ENCODE measurements around the gene BDKRB1.
"Not testable (repeated sequence)": the region's sequence is repeated elsewhere in the genome, so short reads cannot be mapped to it uniquely, and the experiment has no call there.

BDKRB1 gene

DNA sequence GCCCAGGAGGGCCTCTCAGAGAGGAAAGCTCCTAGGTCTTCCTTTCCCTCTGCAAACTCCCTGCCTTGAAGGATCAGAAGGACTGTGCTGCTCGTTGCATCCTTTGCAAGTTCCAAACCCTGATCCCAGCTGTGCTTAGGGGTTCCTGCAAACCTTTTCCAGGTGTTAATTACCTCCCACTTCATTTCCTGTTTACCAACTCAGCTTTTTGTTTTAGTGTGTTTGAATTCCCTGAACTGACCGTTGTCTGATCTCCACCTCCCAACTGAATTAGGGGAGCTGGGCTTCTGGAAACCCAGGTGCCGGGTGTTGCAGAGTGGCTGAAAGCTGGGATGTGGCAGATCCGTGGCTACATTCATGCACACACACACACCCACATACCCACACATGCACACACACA is 20.6 kb upstream of the BDKRB1 start:
- DNase-seq, result no peak

DNA sequence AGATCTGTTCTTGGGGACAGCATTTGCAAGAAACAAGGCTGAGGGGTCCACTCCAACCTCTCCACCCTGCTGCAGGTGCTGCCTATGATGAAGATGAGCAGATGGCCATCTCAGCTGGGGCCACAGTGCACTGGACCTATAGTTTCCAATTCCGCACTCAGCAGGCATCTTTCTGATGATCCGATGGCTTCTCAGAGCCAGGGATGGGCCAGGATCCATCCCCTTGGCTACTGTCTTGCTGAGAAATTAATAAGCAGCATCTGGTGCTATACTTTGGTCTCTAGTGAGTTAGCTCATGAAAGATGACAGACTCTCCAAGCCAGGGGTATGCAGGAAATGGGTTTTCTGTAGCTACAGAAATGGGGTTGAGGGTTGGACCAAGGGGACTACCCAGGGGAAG is 18.4 kb upstream of the BDKRB1 start:
- DNase-seq, result no peak

DNA sequence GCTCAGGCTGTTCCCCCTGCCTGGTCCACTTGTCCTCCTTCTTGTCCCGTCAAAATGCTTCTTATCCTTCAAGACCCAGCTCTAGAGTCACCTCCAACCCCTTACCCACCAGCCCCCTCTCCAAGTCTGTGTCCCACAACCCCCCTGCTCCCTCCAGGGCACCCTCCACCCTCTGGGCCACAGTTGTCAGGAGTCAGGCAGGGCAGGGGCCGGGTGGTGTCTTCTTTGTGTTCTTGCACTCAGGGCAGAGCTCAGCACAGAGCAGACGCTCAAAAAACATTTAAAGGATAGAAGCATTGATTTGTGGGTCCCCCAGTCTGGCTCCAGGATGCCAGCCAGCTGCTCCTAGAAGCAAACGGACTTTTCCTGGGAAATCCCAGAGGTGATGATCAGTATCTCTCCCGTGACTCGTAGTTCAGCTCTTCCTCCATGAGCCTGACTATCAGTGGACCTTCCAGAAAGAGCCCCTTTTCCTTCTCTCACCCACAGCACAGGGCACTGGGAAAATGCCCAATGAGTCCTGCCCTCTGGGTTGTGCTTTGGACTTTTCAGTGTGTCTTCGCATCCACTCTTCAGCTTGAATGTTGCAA is 17.2 kb upstream of the BDKRB1 start:
- no peak for DNase-seq

DNA sequence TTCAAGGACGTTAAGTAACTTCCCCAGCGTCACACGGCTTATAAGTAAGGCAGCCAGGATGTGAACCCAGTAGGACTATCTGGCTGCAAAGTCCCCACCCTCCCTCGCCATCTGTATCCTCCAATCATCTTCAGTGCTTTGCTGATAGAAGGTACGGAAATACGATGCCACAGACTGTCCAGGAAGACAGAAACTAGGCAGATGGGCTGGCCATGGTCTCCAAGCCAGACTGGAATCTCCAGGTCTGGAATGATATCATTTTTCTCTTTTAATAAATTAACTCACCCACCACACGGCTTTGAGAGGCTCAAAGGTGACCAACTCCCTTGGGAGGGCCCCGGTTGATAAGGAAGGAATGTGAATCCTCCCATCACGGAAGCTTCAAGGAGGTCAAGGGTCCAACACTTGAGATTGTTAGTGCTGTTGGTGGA is 16.3 kb upstream of the BDKRB1 start:
- no peak for DNase-seq

DNA sequence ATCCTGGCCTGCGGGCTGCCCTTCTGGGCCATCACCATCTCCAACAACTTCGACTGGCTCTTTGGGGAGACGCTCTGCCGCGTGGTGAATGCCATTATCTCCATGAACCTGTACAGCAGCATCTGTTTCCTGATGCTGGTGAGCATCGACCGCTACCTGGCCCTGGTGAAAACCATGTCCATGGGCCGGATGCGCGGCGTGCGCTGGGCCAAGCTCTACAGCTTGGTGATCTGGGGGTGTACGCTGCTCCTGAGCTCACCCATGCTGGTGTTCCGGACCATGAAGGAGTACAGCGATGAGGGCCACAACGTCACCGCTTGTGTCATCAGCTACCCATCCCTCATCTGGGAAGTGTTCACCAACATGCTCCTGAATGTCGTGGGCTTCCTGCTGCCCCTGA is 15.4 kb upstream of the BDKRB1 start:
- no peak for DNase-seq

DNA sequence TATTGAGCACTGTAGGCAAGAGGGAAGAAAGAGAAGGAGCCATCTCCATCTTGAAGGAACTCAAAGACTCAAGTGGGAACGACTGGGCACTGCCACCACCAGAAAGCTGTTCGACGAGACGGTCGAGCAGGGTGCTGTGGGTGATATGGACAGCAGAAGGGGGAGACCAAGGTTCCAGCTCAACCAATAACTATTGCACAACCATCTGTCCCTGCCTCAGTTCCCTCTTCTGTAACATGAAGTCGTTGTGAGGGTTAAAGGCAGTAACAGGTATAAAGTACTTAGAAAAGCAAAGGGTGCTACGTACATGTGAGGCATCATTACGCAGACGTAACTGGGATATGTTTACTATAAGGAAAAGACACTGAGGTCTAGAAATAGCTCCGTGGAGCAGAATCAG is 13.9 kb upstream of the BDKRB1 start:
- no peak for DNase-seq

DNA sequence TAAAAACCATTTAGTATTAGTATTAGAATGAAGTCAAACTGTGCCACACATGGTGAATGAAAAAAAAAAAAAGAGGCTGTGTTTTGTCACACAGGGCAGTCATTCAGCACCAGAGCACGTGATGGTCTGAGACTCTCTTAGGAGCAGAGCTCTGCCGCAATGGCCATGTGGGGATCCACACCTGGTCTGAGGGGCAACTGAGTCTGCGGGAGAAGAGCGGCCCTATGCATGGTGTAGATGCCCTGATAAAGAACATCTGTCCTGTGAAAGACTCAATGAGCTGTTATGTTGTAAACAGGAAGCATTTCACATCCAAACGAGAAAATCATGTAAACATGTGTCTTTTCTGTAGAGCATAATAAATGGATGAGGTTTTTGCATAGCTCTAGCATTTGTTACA is 12.2 kb upstream of the BDKRB1 start:
- no peak for DNase-seq

DNA sequence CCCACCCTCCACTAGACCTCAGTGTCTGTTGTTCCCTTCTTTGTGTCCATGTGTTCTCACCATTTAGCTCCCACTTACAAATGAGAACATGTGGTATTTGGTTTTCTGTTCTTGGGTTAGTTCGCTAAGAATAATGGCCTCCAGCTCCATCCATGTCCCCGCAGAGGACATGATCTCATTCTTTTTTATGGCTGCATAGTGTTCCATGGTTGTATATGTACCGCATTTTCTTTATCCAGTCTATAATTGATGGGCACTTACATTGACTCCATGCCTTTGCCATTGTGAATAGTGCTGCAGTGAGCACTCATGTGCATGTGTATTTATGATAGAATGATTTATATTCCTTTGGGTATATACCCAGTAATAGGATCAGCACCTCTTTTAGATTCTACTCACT is 10.9 kb upstream of the BDKRB1 start:
- DNase-seq, result not testable (repeated sequence)

DNA sequence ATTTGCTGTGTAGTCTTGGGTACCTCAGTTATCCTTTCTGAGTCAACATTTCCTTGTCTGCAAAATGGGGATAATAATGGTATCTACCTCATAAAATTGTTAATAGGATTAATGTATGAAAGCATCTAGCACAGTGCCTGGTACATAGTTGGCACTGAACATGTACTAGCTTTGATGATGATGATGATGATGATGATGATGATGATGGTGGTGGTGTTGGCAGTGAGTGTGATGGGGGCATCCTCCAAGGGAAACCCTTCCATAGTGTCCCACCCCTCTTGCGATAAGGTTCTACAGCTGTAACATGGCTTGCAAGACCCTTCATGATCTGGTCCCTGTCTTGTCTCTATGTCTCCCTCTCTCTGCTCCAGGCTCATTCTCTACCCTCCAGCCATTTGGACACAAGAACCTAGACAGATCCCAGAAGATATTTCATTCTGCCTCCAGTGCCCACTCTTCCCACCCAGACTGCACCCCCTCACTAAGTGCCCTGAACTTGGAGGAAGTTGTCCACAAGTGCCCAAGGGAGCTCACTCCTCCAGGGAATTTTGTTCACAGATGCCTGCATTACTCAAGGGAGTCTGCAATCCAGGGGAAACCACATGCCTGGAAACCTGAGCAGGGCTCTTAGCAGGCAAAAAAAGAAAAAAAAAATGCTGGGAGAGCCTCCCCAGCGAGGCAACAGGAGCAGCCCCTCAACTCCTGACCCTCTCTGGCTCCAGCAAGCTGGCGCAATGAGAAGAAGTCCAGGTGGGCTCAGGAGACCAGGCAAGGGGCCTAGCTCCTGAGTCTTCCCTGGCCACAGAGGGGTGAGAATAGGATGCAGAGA is 10.1 kb upstream of the BDKRB1 start:
- DNase-seq, result no peak

DNA sequence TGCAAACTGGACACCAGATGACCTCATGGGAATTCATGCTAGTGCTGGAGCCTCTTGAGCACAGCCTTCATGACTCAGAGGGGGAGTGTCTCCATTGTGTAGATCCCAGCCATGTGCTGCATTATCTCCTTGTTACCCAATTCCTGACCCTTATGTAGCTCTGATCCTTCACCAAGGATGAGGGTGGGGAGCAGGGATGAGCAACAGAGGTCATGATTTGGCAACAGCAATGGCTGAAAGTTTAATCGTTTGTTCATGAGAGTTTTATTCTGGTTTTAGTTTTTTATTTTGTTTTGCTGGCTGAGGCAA is 9.5 kb upstream of the BDKRB1 start:
- no peak for DNase-seq

DNA sequence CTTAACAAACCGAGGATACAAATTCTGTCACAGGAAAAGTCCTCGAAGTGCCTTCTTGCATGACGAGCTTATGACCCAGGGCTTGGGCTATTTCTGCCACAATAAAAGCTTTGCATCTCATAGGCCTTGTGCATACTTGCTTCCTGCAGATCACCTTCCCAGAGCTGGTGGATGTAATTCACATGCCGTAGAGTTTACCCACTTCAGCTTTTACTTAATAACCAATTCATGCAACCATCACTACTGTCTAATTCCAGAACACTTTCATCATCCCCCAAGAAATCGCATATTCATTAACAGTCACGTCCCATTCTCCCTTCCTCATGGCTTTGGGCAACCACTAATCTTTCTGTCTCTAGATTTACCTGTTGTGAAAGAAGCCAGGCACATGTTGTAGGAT is 9.0 kb upstream of the BDKRB1 start:
- no peak for DNase-seq

DNA sequence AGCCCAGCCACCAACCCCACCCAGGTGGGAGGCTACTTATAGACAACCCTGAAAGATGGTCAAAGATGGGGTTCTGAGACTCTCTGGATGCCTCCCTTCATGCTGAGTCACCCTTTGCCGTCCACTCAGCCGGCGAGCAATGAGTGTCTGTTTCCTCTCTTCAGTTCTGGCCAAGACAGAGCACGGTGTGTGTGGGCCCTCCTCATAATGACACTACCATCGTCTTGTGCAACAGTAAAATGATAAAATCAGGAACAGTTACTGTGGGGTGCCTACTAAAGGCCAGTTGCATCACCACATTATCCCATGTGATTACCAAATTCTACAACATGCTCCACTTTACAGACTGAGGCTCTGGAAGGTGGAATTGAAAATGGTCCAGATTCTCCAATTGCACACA is 7.0 kb upstream of the BDKRB1 start:
- no peak for DNase-seq

DNA sequence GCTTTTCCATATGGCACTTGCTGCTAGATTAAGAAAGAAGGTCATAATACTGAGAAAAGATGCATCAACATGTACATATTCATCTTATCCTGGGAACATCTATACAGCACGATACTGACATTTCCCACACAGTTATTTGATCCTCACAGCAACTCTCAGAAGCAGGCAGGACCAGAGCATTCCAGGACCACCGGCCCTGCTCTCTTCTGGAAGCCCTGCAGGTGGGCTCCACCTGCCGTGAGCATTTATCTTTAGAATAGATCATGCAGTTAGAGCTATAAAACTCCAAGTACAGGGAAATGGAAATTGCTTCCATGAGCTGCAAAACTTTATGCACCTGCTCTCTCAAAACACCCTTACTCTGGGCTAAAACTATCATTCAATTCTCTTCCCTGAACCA is 5.5 kb upstream of the BDKRB1 start:
- DNase-seq, result no peak

DNA sequence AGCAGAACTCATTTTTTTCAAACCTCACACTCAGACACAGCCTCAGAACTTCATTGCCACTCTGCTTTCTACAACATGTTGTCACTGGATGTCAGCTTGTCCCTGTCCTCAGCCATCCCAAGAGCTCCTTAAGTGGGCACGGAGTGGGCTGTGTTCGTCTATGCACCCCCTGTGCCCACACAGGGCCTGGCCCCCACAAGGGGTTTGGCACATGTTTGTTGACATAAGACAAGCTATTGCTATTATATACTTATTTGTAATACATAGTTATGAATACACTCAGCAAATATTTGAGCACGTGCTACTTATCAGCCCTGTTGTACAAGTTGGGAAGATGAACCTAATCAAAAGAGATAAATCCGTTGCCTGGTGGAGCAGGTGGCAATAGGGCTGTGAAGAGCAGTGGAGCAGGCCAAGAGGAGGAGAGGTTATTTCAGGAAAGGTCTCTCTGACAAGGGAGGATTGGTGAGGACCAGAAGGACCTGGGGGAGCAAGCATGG is 4.3 kb upstream of the BDKRB1 start:
- no peak for DNase-seq

DNA sequence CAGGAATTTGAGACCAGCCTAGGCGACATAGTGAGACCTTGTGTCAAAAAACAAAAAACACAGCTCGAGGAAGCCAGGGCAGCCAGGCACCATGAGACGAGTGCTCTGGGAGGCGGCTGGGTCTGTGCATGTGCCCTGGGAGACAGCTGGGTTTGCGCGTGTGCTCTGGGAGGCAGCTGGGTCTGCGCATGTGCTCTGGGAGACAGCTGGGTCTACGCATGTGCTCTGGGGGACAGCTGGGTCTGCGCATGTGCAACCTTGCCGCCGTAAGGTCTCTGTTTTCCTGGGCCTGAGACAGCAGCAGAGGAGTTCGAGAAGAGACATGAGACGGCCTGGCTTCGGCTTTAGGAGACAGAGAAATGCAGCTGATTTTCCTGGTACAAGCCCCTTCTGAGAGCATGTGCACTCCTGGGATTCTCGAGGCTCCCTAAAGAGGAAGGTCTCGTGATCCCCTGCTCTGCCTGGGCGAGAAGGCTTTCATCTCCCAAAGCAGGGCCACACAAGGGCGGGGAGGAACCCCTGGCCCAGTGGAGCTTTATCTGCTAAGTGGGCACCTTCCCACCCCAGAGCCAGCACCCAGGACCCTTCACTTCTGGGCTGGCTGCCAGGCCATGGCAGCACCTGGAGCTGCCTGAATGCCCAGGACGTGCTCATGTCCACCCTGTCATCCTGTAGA is 3.5 kb upstream of the BDKRB1 start:
- DNase-seq, result peak; percentile 24

DNA sequence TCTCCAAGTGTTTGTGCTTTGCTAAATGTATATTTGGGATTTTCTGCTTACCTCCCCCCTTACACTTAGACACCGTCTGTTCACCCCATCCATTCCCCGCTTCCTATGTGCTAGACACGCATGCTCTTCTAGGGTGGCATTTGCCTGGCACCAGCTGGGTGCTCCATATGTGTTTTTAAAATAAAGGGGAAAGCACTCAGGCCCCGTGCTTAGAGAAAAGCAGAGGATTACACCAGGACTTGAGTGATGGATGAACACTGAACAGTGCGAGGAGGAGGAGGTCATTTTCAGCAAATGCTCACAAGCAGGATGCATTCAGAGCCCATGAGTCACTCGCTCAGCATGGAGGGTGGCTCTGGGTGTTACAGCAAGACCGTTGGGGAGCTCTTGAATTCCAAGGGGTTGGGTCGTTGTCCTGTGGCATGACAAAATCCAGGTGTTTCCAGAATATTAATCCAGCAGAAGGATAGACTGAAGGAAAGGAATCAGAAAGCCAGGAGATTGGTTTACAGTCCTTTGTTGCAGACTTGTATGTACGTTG is 2.9 kb upstream of the BDKRB1 start:
- no peak for DNase-seq

DNA sequence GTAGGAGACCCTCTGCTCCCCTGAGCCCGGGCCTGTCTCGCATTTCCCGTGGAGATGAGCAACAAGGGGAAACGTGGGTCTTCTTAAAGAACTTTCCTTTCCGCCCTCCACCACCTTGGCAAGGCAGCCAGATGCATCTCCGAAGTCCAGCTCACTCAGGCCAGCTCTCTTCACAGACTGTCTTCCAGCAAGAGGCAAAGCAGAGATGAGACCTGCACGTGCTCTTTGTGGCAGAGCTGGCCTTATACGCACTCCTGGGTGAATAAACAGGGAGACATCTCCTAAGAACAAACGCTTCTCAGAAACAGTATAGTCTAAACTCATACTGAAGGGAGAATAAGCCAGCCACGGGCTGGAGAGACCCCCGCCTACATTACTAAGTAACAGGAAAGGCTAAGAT is 1.3 kb upstream of the BDKRB1 start:
- DNase-seq, result no peak

DNA sequence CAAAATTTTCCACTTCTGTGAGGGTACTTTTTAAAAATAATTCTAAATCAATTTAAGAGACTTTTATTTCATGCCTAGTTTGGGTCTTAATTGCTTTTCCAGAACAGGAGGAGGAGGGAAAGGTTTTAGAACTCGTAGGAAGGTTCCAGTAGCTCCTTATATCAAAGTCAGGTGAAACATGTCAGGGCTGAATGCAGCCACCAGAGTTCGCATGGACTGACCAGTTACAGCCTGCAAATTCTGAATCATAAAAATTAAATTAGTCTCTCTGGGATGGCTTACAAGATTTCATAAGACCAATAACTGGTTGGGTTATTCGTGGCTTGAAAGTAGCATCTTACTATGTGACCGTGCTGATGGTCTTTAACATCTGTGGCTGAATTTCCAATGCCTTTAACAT is 397 bp downstream of the BDKRB1 start:
- DNase-seq, result no peak

DNA sequence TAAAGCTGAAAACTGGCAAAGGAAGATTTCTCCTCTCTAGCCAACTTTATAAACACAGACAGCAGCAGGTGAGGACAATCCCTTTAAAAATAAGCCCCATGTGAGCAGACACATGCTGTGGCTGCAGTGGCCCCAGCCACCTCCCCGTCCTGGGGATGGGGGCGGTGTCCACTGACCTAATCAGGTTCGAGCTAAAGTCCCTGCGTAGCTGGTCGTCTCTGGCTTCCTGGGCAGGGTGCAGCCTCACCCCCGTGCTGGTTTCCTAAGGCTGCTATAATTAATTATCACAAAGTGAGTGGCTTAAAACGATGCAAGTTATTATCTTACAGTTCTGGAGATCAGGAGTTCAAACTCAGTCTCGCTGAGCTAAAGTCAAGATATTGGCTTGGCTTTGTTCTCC is 1.0 kb downstream of the BDKRB1 start:
- no peak for DNase-seq

DNA sequence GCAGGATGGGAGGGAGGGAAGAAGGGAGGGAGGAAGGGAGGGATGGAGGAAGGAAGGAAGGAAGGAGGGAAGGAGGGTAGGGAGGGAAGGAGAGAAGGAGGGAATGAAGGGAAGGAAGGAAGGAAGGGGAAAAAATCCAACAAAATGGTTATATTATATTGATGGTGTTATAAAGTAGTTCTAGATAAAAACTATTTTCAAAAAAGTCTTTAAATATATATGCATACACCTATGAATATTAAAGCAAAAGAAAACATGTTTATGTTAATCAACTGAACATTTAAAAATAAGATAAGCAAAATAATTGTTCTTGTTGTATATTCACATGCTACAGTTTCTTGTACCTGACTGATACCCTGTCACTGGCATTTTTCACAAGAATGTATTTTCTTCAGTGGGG is 1.9 kb downstream of the BDKRB1 start:
- no peak for DNase-seq

DNA sequence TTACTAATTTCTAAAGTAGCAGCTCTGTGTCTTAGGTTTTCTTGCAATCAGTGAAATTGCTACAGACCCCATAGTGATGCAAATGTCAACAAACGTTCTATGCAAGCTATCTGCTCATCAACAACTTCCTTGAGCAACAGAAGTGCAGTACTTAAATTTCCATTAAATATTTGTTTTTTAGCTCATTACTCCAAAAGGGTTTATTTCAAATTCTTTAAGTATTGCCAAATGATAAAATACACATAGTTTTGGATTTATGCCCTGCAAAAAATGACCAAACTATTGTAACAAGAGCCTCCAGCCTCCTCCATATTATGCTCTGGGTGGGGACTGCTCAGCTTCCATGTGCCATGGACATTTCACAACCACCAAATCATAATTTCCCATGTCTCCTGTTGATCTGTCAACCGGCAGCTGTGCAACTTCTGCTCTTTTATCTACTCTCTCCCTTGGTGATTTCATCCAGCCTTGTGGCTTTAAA is 4.4 kb downstream of the BDKRB1 start:
- no peak for DNase-seq

DNA sequence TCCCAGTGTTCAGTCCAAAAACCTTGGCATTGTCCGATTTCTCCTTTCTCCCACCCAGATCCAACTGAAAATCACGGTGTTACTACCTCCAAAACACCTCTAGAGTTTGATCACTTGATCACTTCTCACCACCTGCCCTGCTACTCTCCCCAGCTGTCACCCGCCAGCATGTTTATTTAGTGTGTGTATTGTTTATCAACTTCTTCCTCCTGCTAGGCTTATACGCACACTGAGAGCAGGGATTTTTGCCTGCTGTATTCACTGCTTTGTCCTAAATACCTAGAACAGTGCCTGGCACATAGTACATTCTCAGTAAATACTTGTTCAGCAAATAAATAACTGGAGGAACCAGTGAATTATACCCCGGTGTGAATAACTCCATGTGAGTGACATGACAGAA is 5.0 kb downstream of the BDKRB1 start:
- DNase-seq, result no peak

DNA sequence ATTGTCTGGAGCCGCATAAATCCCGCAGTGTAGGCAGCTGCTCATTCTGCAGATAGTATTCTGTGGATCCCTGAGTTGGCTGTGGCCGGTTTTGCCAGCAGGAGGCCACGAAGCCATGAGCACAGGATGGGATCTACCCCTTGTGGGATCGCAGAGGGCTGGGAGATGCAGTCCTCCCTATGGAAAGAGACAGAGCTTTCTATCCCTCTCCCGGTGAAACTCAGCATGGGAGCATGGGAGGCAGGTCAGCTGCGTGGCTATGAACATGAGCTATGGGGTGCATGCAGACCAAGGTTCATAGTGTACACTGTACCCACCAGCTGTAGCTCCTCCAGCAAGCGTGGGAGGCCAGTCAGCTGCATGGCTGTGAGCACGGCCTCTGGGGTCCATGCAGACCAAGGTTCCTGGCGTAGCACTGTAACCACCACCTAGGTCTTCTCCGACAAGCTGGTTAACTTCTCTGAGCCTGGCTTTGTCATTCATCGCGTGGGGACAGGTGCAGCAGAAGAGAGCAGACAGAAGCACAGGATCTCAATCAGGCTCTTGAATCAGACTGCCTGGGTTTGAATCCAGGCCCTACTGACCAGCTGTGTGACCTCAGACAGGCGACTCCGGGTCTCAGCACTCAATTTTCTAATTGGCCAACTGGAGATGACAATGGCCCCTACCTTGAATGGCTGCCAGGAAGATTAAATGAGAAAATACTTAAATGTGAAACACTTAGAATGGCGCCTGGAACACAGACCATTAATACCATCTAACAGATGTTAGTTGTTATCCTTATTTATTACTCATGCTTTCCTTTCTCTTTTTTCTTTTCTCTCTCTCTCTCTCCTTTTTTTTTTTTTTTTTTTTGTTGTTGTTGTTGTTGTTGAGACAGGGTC is 6.0 kb downstream of the BDKRB1 start:
- DNase-seq, result no peak
